ENCODE results near the gene GOLGA6L25.
"Not testable (repeated sequence)": the region's sequence is repeated elsewhere in the genome, so short reads cannot be mapped to it uniquely, and the experiment has no call there.

DNA sequence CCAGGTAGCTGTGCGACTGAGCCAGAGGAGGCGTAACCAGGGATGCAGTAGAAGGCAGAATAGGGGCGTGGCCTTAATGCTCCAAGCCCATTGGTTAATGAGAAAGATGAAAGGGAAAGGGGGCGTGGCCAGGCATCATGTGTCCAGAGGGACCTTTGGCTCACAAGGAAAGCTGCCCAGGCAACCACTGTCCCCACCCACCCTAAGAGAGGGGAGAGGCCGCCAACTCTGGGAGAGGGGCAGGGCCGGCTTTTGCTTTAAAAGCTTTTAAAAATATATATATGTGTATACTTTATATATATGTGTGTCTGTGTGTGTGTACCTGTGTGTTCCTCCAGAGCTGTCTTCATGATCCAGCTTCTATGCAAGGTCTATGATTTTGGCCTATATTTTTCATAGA lies 20.4 kb upstream of the GOLGA6L25 start, which contains the start of gene GOLGA8G:
- TF ChIP-seq NUFIP1 (IDR thresholded peaks at IDR 0.05; ENCODE audit: partially characterized antibody); IRF2 (CRISPR knock-in tag; IDR thresholded peaks at IDR 0.05); GABPB1 (CRISPR knock-in tag; IDR thresholded peaks at IDR 0.05); ZNF253 (CRISPR knock-in tag; conservative IDR thresholded peaks at IDR 0.05); ZFX (CRISPR knock-in tag; IDR thresholded peaks at IDR 0.05): not testable (repeated sequence)
